Activated T-cell treated with anti-CD3 and anti-CD28 coated beads, Interleukin-2, amount 50 U/mL, for 48 hours (primary cell): Measurements from ENCODE around the gene SH2D3C.
"Not testable (repeated sequence)": the region's sequence is repeated elsewhere in the genome, so short reads cannot be mapped to it uniquely, and the experiment has no call there.

Experiments used
- DNase-seq, 2 experiments: peaks; one replicate each; pipeline ENCODE4 v3.0.0-alpha.2; 2020

Gene SH2D3C

GRCh38 chr9:127783111-127784008, 4.9 kb upstream of the SH2D3C start:
- peak; percentile 83 to 84 for DNase-seq

GRCh38 chr9:127781806-127782205, 3.3 kb upstream of the SH2D3C start:
- DNase-seq: peak in 1 of 2 experiments; percentile 38

- not testable (repeated sequence) for DNase-seq
These were observed 2.4 kb upstream of the SH2D3C start for GRCh38 chr9:127780909-127781308.

GRCh38 chr9:127780126-127780885, 1.8 kb upstream of the SH2D3C start:
- DNase-seq: peak in 1 of 2 experiments; percentile 36

GRCh38 chr9:127779136-127779981, 893 bp upstream of the SH2D3C start:
- DNase-seq: peak; percentile 74 to 76

- DNase-seq: peak in 1 of 2 experiments; percentile 46
These were observed 992 bp downstream of the SH2D3C start for GRCh38 chr9:127777368-127777980.

GRCh38 chr9:127776924-127777289, 1.6 kb downstream of the SH2D3C start:
- DNase-seq: peak; percentile 62 to 65

GRCh38 chr9:127776195-127776923, 2.1 kb downstream of the SH2D3C start:
- peak; percentile 78 to 83 for DNase-seq

GRCh38 chr9:127773981-127774380, 4.5 kb downstream of the SH2D3C start:
- no peak for DNase-seq

GRCh38 chr9:127773272-127773671, 5.2 kb downstream of the SH2D3C start:
- no peak for DNase-seq

- DNase-seq: no peak
These were observed 5.9 kb downstream of the SH2D3C start for GRCh38 chr9:127772603-127773002.

GRCh38 chr9:127771570-127772189, 6.8 kb downstream of the SH2D3C start:
- no peak for DNase-seq

- peak; percentile 97 to 99 for DNase-seq
These were observed 7.4 kb downstream of the SH2D3C start for GRCh38 chr9:127770905-127771569.

- DNase-seq: no peak
These were observed 7.9 kb downstream of the SH2D3C start for GRCh38 chr9:127770583-127770904.

- DNase-seq: no peak
These were observed 8.4 kb downstream of the SH2D3C start for GRCh38 chr9:127769929-127770582.

- no peak for DNase-seq
These were observed 9.4 kb downstream of the SH2D3C start for GRCh38 chr9:127769101-127769500.

GRCh38 chr9:127768698-127769097, 9.8 kb downstream of the SH2D3C start:
- DNase-seq: no peak

GRCh38 chr9:127767909-127768331, 10.5 kb downstream of the SH2D3C start:
- no peak for DNase-seq

- no peak for DNase-seq
These were observed 11.1 kb downstream of the SH2D3C start for GRCh38 chr9:127767410-127767809.

- DNase-seq: no peak
These were observed 13.0 kb downstream of the SH2D3C start for GRCh38 chr9:127765418-127765817.
